ENCODE data around the gene PROX2.

PROX2 gene

GRCh38 chr14:74909911-74910310 is 34.0 kb upstream of the PROX2 start:
- no peak for DNase-seq (ENCODE audit: low read depth in 4 of 4, low spot score in 1 of 4)

DNA sequence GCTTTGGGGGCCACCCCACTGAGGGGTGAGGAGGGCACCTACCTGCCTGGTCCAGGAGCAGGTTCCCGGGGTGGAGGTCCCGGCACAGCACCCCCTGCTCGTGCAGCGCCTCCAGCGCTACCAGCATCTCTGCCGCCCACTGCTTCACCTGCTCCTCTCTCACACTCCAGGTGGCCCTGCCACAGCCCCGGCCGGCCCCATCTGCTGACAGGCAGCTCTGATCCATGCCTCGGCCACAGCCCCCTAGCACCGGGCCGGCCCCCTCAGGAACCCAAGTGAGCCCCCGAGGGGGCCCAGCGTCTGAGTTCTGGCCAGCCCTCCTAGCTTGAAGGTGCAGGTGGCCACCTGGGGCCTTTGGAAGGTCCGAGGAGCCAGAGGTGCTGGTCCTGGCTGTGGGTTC is 33.6 kb upstream of the PROX2 start:
- DNase-seq (ENCODE audit: low read depth in 4 of 4, low spot score in 1 of 4) = no peak

GRCh38 chr14:74908861-74909341 is 33.0 kb upstream of the PROX2 start:
- DNase-seq (ENCODE audit: low read depth in 4 of 4, low spot score in 1 of 4) = no peak

GRCh38 chr14:74907744-74908143 is 31.8 kb upstream of the PROX2 start:
- DNase-seq (ENCODE audit: low read depth in 4 of 4, low spot score in 1 of 4) = no peak

- no peak for DNase-seq (ENCODE audit: low read depth in 4 of 4, low spot score in 1 of 4)
Measured at GRCh38 chr14:74906925-74907521, 31.1 kb upstream of the PROX2 start.

DNA sequence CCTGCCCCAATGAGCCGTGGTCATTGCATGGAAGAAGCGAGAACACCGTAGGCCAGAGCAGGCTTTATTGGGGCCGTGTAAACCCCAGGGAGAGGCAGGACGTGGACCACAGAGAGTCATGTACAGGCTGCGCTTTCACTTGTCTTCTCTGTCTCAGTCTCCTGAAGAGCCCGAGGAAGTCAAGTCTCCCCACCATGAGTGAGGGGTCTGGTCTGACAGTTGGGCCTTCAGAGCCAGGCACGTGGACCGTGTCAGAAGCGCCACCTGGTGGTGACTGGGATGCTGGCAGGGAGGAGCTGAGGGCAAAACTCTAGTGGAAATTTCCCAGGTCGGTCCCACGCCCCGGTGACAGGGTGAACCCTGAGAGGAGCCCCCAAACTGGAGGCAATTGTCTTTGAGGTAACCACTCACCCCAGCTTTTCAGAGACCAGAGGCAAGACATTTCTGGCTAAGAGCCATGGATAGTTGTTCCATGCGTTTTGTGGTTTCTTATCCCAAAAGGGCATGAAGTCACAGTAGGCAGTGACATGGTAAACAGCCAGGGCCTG is 29.7 kb upstream of the PROX2 start:
- DNase-seq (ENCODE audit: low read depth in 4 of 4, low spot score in 1 of 4) = peak; percentile 71 to 76 (median 71)

DNA sequence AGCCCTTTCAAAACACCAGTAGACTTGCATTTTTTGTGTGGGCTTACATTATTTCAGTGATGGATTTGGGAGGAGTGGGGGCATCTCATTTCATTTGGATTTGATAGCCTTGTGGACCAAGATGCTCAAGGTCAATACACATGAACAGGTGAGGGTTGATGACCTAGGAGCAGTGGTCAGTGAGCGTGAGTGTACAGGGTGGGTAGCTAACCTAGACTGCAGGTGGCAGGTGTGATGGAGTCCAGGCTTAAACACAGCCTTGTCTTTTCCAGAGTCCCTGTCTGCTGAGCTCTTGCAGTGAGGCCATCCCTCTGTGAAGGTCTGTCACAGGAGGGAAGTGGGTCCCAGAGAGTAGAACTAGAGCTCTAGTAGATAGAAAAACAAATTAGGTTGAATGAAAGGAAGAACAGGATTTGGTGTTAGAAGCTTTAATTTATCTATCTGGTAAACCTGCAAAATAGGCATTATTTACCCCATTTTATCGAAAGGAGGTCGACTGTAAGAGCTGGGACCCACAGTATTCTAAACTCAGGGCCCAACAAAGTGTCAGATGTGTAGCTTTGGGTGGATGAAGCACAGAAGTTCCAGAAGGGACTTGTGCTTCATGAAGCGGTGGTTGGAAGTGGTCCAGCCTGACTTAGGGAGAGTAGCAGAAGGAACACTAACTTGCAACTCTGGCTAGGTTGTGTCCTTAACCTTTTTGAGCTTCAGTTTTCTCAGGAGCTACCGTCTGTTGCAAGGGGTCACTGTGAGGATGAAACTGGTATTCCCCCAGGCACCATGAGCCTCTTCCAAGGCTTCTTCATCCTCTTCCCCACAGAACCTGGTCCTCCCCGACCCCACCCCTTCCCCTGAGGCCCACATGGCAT is 28.9 kb upstream of the PROX2 start:
- DNase-seq (ENCODE audit: low read depth in 4 of 4, low spot score in 1 of 4) = no peak

- no peak for DNase-seq (ENCODE audit: low read depth in 4 of 4, low spot score in 1 of 4)
Measured at GRCh38 chr14:74902941-74903705, 27.2 kb upstream of the PROX2 start.

DNA sequence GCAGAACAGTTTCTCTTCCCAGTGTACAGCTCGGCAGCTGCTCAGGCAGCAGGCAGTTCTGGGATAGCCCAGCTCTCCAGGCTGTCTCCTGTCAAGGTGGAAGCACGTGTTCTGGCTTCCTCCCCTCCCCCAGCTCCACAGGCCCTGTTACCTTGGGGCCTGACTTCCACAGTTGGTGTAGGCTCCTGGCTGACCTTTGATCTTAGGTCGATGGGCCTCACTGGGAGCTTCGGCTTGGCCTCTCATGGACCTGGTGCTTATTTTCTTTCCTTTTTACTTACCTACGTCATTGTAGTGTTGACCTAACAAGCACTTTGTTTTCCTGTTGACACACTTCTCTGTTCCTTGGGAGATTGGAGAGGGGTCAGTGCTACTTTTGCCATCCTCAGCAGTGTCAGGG is 22.7 kb upstream of the PROX2 start:
- no peak for DNase-seq (ENCODE audit: low read depth in 4 of 4, low spot score in 1 of 4)

- no peak for DNase-seq (ENCODE audit: low read depth in 4 of 4, low spot score in 1 of 4)
Measured at GRCh38 chr14:74898083-74898482, 22.1 kb upstream of the PROX2 start.

GRCh38 chr14:74897642-74898041 is 21.7 kb upstream of the PROX2 start:
- DNase-seq (ENCODE audit: low read depth in 4 of 4, low spot score in 1 of 4) = no peak

DNA sequence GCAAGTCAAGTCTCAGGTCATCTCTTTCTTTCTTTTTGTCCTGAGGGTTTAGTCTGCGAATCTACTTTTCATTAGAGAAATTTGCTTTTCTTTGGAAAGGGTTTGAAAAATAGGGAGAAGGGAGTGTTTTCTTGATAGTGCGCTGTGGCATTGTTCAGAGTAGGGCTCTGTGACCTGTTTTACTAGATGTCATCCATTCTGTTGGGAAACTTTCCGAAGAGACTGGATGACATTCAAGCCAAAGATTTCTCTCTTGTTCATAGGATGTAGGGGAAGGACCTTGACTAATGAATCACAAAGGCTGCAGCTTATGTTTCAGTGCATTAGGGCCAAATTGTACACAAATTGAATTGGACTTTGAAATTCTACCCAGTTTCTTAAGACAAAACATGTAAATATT is 20.5 kb upstream of the PROX2 start:
- DNase-seq (ENCODE audit: low read depth in 4 of 4, low spot score in 1 of 4) = no peak

DNA sequence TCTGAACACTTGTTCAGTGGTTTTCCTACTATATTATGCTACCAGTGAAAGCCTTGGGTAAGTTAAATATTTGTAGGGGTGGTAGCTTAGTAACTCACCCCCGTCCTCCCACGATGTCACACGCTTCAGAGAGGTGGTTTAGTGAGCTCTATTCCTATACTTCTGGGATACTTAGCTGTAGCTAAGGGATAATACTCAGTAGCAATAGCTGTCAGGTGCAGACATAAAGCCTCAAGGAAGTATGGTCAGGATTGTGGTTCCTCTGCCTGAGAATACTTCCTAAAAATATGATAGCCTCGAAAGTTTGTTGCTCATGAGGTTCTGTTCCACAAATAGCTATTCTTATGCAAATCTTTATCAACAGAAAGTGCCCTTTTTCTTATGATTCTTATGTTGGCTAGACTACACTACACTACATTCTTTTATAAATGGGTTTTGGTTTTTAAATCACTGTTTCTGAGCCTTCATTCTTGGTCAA is 17.7 kb upstream of the PROX2 start:
- DNase-seq (ENCODE audit: low read depth in 4 of 4, low spot score in 1 of 4) = no peak

DNA sequence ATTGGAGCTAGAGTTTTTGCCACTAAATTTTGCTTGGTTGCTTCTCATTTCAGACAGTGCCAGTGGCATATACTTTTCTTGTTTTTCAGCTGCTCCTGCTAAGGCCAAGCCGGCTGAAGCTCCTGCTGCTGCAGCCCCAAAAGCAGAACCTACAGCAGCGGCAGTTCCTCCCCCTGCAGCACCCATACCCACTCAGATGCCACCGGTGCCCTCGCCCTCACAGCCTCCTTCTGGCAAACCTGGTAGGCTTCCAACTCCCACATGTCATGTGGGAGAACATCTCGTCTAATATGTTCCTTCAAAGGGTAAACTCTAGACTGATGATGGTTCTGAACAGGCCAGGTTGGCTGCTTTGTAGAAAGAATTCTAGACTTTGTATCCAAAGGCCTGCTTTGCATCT is 16.8 kb upstream of the PROX2 start:
- no peak for DNase-seq (ENCODE audit: low read depth in 4 of 4, low spot score in 1 of 4)

GRCh38 chr14:74891870-74892269 is 15.9 kb upstream of the PROX2 start:
- DNase-seq (ENCODE audit: low read depth in 4 of 4, low spot score in 1 of 4) = no peak

DNA sequence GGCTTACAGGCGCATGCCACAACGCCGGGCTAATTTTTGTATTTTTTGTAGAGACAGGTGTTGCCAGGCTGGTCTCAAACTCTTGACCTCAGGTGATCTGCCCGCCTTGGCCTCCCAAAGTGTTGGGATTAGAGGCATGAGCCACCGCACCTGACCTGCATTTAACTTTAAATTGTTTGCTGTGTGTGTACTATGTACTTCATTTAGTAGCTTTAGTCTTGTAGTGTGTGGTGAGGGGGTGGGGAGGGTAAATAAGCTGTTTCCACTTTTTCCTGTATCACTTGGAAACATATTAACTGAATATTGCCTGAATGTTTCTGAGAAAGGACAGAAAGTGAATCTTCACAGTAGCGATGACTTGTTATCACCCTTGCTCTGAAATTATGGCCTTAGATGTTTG is 14.3 kb upstream of the PROX2 start:
- no peak for DNase-seq (ENCODE audit: low read depth in 4 of 4, low spot score in 1 of 4)

DNA sequence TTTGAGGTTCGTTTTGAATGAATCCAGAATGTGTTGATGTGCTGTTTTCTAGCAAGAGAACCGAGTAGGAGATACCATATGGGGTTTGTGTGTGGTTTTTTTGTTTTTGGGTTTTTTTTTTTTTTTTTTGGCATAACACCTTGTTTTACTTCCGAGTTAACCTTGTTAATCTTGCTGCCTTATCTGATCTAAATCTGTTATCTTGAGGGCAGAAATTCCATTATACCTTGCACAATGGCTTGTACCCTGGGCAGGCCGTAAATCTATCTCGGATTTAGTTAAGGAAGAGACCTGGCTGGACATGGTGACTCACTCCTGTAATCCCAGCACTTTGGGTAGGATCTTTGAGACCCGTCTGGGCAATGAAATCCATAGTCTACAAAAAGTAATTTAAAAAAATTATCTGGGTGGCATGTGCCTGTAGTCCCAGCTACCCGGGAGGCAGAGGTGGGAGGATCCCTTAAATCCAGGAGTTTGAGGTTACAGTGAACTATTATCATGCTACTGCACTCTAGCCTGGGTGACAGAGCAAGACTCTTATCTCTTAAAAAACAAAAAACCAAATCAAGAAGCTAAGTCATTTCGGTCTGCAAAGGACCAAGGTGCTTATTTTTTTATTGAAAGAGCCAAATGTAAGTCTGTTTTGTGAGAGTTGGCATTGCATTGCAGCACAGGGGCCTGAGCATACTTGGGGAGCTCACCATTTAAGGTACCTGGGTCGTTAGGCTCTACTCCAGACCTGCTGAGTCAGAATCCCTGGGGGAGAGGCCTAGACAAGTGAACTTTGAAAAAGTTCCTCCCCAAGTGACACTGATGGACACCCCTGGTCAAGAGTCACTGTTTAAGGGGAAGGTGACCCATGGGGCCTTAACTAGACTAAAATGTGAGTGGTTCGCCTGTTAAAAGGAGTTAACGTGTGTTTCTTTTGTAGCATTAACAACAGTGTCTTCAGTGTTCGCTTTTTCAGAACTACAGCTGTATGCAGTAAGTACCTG is 12.5 kb upstream of the PROX2 start:
- no peak for DNase-seq (ENCODE audit: low read depth in 4 of 4, low spot score in 1 of 4)

- DNase-seq (ENCODE audit: low read depth in 4 of 4, low spot score in 1 of 4) = no peak
Measured at GRCh38 chr14:74886001-74886400, 10.1 kb upstream of the PROX2 start.

GRCh38 chr14:74882103-74882920 is 6.4 kb upstream of the PROX2 start:
- DNase-seq (ENCODE audit: low read depth in 4 of 4, low spot score in 1 of 4) = peak in 3 of 4 experiments; percentile 31 to 37 (median 31)

Data from stimulated activated CD4-positive, alpha-beta T cell treated with anti-CD3 and anti-CD28 coated beads, Interleukin-1b, Interleukin-23, amount 100 ng/mL, for 24 hours (primary cell).